Measurements from ENCODE around the gene TCERG1L. TPM values are rescaled to one million over a fixed set of nuclear protein-coding genes. Genes with fewer than 3 reads are reported as not detected.

Gene TCERG1L
- total RNA-seq, 1 experiment from 2014 or later, result 1.5 TPM

DNA sequence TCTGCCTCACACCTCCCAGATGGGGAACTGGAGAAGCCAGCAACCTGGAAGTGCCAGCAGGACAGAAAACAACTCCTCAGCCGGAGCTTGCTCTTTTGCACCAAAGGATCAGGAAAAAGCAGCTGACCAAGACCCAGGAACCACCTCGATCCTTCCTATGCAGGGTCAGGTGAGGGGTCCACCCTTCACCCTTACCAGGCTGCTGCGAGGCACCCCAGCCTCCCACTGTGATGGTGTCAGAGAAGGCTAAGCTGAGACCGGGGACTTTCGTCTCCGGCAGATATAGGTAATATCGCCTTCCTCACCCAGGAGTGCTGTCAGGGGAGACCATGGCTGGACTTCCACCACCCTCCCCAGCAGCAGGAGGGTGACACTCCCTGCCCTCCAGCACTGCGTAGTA lies 254.7 kb downstream of the TCERG1L start:
- Mint-ChIP-seq H3K4me1 (no peaks in the 10 kb centered on the region; the same call in 1 of the 2 replicates), H3K36me3 (peaks cover 62% of the 10 kb centered on the region), H3K27me3 (ENCODE audit: low read depth) (peaks cover 11% of the 10 kb centered on the region), H3K9me3 (peaks cover 68% of the 10 kb centered on the region), H3K27ac (no peak overlapping the region), H3K4me3 (no peak overlapping the region)
- TF ChIP-seq ZNF512 (CRISPR knock-in tag; IDR thresholded peaks at IDR 0.05; ENCODE audit: borderline replicate concordance) (no peak), NR3C1 (CRISPR knock-in tag; conservative IDR thresholded peaks at IDR 0.05; ENCODE audit: low read depth) (no peak), USF1 (CRISPR knock-in tag; IDR thresholded peaks at IDR 0.05) (no peak), CREM (CRISPR knock-in tag; IDR thresholded peaks at IDR 0.05) (no peak), FOXK1 (CRISPR knock-in tag; IDR thresholded peaks at IDR 0.05) (no peak), FOXJ3 (CRISPR knock-in tag; IDR thresholded peaks at IDR 0.05; ENCODE audit: borderline replicate concordance) (no peak), GABPB1 (CRISPR knock-in tag; IDR thresholded peaks at IDR 0.05) (no peak), ZMAT4 (CRISPR knock-in tag; IDR thresholded peaks at IDR 0.05) (no peak), ZNF138 (CRISPR knock-in tag; conservative IDR thresholded peaks at IDR 0.05) (no peak), RELA (CRISPR knock-in tag; IDR thresholded peaks at IDR 0.05; ENCODE audit: borderline replicate concordance) (no peak)
- TF ChIP-seq, protein P1, sequence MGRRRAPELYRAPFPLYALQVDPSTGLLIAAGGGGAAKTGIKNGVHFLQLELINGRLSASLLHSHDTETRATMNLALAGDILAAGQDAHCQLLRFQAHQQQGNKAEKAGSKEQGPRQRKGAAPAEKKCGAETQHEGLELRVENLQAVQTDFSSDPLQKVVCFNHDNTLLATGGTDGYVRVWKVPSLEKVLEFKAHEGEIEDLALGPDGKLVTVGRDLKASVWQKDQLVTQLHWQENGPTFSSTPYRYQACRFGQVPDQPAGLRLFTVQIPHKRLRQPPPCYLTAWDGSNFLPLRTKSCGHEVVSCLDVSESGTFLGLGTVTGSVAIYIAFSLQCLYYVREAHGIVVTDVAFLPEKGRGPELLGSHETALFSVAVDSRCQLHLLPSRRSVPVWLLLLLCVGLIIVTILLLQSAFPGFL (CRISPR knock-in tag; IDR thresholded peaks at IDR 0.05; ENCODE audit: borderline replicate concordance), result no peak
- TF ChIP-seq, protein P2, sequence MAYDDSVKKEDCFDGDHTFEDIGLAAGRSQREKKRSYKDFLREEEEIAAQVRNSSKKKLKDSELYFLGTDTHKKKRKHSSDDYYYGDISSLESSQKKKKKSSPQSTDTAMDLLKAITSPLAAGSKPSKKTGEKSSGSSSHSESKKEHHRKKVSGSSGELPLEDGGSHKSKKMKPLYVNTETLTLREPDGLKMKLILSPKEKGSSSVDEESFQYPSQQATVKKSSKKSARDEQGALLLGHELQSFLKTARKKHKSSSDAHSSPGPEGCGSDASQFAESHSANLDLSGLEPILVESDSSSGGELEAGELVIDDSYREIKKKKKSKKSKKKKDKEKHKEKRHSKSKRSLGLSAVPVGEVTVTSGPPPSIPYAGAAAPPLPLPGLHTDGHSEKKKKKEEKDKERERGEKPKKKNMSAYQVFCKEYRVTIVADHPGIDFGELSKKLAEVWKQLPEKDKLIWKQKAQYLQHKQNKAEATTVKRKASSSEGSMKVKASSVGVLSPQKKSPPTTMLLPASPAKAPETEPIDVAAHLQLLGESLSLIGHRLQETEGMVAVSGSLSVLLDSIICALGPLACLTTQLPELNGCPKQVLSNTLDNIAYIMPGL (CRISPR knock-in tag; IDR thresholded peaks at IDR 0.05), result no peak
- no peak for DNase-seq (ENCODE audit: low spot score)
- no peak for ATAC-seq
- CTCF ChIA-PET, result no interaction called here
- POLR2A ChIA-PET, result no interaction called here

GRCh38 chr10:131056091-131056579 lies 255.4 kb downstream of the TCERG1L start:
- no peak for ATAC-seq
- peaks cover 11% of the 10 kb centered on the region for H3K27me3 Mint-ChIP-seq (ENCODE audit: low read depth)
- ChIA-PET CTCF (no interaction called here), POLR2A (no interaction called here)
- H3K27ac Mint-ChIP-seq, result no peak overlapping the region
- no peak for TF ChIP-seq ATF2 (CRISPR knock-in tag; IDR thresholded peaks at IDR 0.05; ENCODE audit: borderline replicate concordance, low read depth)
- no peak for TF ChIP-seq EMX1 (CRISPR knock-in tag; IDR thresholded peaks at IDR 0.05)
- TF ChIP-seq, protein P3, sequence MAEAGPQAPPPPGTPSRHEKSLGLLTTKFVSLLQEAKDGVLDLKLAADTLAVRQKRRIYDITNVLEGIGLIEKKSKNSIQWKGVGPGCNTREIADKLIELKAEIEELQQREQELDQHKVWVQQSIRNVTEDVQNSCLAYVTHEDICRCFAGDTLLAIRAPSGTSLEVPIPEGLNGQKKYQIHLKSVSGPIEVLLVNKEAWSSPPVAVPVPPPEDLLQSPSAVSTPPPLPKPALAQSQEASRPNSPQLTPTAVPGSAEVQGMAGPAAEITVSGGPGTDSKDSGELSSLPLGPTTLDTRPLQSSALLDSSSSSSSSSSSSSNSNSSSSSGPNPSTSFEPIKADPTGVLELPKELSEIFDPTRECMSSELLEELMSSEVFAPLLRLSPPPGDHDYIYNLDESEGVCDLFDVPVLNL (CRISPR knock-in tag; IDR thresholded peaks at IDR 0.05; ENCODE audit: borderline replicate concordance, low read depth), result no peak
- no peak for TF ChIP-seq FOXJ3 (CRISPR knock-in tag; IDR thresholded peaks at IDR 0.05; ENCODE audit: borderline replicate concordance)
- H3K9me3 Mint-ChIP-seq, result peaks cover 71% of the 10 kb centered on the region
- no peak for DNase-seq (ENCODE audit: low spot score)
- H3K4me1 Mint-ChIP-seq, result no peaks in the 10 kb centered on the region; the same call in 1 of the 2 replicates
- no peak overlapping the region for H3K4me3 Mint-ChIP-seq
- peaks cover 66% of the 10 kb centered on the region for H3K36me3 Mint-ChIP-seq

Measured in WTC11 (cell line).